Endothelial cell of umbilical vein (primary cell): Measurements from ENCODE around the gene TMEM208.

Experiments
- CTCF ChIP-seq, 2 donors: IDR thresholded peaks; 1 replicate in 1 of 2; 2 replicates in 1 of 2; pipeline ENCODE4 v1.5.1; 2011; ENCODE audit warnings: low read length in 2 of 2, mild to moderate bottlenecking in 2 of 2, moderate library complexity in 2 of 2, control low read depth in 1 of 2, inconsistent platforms in 1 of 2, low read depth in 1 of 2; ENCODE audit not compliant: insufficient read depth in 1 of 2; ENCODE audit errors: extremely low read depth in 1 of 2
- POLR2A ChIP-seq: IDR thresholded peaks from 2 replicates; pipeline ENCODE4 v1.6.1; 2012; ENCODE audit warnings: low read depth, mild to moderate bottlenecking, control low read depth, low read length
- TF ChIP-seq, protein P1 (sequence below): IDR thresholded peaks from 2 replicates; pipeline ENCODE4 v1.6.1; 2011; ENCODE audit not compliant: insufficient read depth, insufficient read length

- TF ChIP-seq CTCF (IDR thresholded peaks at IDR 0.05; ENCODE audit: extremely low read depth in 1 of 2, insufficient read depth in 1 of 2, low read depth in 1 of 2, low read length in 2 of 2) = no peak
- TF ChIP-seq POLR2A = no peak
- TF ChIP-seq, protein P1, sequence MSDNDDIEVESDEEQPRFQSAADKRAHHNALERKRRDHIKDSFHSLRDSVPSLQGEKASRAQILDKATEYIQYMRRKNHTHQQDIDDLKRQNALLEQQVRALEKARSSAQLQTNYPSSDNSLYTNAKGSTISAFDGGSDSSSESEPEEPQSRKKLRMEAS = no peak
Observed at GRCh38 chr16:67234180-67234597, 7.3 kb downstream of the TMEM208 start.
